CD4-positive, alpha-beta T cell treated with Interleukin-4 for 4 hours (primary cell): ENCODE data around the gene CACHD1.
"Not testable (repeated sequence)": the region's sequence is repeated elsewhere in the genome, so short reads cannot be mapped to it uniquely, and the experiment has no call there.

ENCODE experiments used
- DNase-seq: peaks from one replicate; pipeline ENCODE4 v3.0.0-alpha.2; 2020

CACHD1 gene

GRCh38 chr1:64498325-64498724 lies 28.4 kb downstream of the CACHD1 start:
- DNase-seq, result no peak

DNA sequence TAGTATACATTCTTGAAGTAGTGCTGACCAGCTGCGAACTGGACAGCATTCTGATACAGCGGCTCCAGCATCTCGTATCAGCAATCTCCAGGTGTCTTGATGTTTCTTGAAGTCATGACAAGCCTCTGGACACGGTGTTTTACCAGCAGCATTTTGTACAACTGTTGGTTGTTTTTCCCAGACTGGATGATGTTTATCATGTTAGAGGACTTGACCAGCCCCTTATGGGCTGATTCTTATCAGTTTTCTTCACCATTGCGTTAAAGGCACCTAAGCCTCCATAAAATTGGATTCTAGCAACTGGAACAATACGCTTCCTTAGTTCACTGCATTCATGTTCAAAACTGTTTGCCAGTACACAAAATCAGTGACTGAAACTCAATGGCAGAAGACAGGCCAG lies 29.1 kb downstream of the CACHD1 start:
- DNase-seq, result no peak

- no peak for DNase-seq
Observed at GRCh38 chr1:64499966-64500365, 30.0 kb downstream of the CACHD1 start.

- no peak for DNase-seq
Observed at GRCh38 chr1:64502083-64502482, 32.2 kb downstream of the CACHD1 start.

GRCh38 chr1:64502931-64503330 lies 33.0 kb downstream of the CACHD1 start:
- no peak for DNase-seq

GRCh38 chr1:64505232-64505943 lies 35.5 kb downstream of the CACHD1 start:
- peak; percentile 29 for DNase-seq

DNA sequence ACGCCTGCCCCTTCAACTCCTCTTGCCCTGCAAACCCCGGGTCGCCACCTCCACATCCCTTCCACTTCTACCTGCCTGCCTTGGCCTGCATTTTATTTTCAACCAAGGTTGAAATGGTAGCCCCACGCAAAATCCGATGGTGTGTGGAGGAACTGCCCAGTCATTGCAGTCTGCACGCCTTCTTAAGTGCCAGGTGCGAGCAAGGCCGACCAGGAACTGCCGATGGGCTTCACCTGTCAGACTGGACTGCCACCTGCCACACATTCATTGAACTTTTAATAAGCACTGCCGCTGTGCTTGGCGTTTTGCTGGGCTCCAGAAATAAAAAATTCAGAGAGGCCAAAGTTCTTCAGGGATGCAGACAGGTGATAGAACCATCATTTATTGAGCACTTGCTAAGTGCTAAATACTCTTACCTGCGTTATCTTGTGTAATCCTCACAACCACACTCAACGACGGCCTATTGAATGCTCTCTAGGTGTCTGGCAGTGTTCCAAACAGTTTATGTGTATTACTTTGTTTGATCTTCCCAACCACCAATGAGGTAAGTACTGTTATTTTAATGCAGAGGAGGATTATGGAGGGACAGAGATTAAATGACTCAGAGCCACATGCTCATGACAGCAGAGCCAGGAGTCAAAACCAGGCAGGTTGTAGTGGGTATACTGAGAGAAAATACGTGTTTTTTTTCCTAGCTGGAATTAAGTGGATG lies 36.2 kb downstream of the CACHD1 start:
- DNase-seq, result peak; percentile 59

DNA sequence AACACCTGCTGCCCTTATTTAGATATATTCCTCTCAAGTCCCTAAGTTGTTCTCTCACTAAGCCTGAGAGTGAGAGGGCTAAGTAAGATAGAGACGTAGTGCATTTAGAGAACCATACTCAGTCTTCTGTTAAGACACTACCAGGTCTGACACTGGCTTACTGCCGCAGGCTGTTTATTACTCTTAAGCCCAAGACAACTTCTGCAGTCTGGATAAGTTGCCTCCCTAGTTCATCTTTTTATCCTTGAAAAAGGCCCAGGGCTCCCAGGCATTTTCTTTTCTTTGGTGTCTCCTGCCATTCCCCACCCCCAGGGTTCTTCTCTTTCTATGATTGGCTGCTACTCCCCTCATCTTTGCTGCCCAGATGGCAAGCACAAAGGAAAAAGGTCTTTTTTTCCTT lies 38.7 kb downstream of the CACHD1 start:
- DNase-seq, result no peak

- no peak for DNase-seq
Observed at GRCh38 chr1:64511044-64511443, 41.1 kb downstream of the CACHD1 start.

GRCh38 chr1:64512206-64512605 lies 42.3 kb downstream of the CACHD1 start:
- not testable (repeated sequence) for DNase-seq

GRCh38 chr1:64513545-64513944 lies 43.6 kb downstream of the CACHD1 start:
- DNase-seq, result no peak

- DNase-seq, result no peak
Observed at GRCh38 chr1:64514197-64514765, 44.4 kb downstream of the CACHD1 start.

GRCh38 chr1:64515427-64515826 lies 45.5 kb downstream of the CACHD1 start:
- DNase-seq, result no peak

DNA sequence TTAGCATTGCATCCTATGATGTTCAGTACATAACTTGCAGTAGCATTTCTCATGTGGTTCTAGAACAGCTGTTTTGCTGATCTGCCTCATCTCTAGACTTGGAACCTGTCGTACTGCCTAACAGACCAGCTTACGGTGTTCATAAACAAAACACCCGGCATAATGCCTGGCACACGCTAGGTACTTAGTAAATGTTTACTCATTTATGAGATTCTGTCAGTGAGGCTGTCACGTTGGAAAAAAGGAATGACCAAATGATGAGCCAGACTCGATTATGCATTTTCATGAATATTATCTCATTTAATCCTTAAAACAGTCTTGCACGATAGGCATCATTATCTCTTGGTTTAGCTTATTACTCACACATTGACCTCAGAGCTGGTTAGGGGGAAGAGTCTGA lies 46.4 kb downstream of the CACHD1 start:
- DNase-seq, result no peak

DNA sequence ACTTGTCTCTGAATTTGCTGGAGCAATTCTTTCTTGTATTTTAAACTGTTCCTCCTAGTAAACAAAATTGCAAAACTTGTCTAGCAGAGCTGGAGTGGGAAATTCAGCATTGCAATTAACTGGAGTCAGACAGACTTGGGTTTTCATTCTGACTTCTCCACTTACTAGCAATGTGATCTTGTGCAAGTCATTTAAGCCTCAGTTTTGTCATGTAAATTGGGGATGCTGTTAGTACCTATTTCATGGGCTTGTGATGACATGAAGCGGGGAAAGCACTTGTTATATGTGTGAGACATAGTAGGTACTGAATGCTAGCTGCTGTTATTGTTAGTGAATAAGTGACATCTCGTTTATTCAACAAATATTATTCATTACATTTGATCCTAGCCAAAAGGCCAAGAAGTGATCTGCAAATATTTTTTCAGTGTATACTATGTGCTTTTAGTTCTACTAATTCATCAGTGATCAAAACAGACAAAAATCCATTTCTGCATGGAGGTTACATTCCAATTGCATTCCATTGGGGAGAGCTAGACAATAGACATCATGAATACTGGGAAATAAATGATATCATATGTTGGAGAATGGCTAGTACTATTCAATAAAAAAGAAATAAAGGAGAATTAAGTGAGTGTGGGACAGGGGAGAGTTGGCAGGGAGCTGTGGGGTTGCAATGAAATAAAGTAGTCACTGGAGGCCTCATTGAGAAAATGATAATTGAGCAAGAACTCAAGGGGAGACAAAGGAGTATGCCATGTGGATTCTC lies 47.1 kb downstream of the CACHD1 start:
- DNase-seq, result no peak

GRCh38 chr1:64517640-64518039 lies 47.7 kb downstream of the CACHD1 start:
- DNase-seq, result no peak

- DNase-seq, result no peak
Observed at GRCh38 chr1:64518692-64519481, 49.0 kb downstream of the CACHD1 start.

DNA sequence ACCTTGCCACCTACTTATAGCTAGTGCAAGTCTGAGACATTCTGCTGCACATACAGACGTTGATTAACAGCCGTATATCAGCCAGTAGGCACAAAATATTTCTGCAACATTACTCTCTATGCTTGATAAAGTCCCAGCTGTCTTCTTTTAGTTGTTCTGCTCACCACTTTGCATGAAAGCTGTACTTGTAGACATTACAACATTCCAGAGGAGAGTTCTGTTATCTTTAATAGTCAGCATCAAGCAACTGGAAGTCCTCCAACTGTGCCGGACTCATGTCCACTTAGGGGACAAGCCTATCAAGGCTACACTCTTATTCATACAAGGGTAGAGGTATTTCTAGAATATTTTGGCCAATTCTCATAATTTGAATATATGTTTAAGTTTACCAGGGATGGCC lies 50.0 kb downstream of the CACHD1 start:
- no peak for DNase-seq

DNA sequence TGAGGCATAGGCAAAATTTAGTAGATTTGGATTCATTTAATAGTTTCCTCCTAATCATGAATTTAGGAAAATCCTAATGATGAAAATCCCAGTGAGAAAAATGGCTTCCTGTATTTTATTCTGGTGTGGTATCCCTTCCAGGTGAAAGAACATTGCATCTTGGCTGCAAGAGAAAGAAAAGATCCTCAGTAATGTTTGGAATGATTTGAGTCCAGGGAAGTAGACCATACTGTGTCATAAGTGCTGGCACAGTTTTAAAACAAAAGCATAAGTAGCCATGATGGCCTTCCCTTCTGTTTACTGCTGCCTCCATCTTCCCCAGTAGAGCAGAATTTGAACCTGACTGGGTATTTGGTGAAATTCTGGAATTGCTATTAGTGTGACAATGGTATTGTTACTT lies 52.8 kb downstream of the CACHD1 start:
- DNase-seq, result no peak

- no peak for DNase-seq
Observed at GRCh38 chr1:64523413-64524337, 53.7 kb downstream of the CACHD1 start.

- no peak for DNase-seq
Observed at GRCh38 chr1:64524614-64525013, 54.7 kb downstream of the CACHD1 start.
